IMR-90 (cell line): ENCODE results near the gene OR52E5. TPM values are rescaled to one million over a fixed set of nuclear protein-coding genes. Genes with fewer than 3 reads are reported as not detected.

ENCODE experiments used
- ATAC-seq: fragments of 200-7000 bp; cut with Tn5 transposase; 2 replicates; pipeline ENCODE4 v1.9.1; 2020; ENCODE audit warnings: low read depth, mild to moderate bottlenecking, moderate library complexity
- BruUV-seq: library from RNA; stranded (reverse); fragments of 400-500 nt; replicated peaks from 2 replicates; lab custom pipeline; 2021; lab: Mats Ljungman, UMichigan
- CTCF ChIA-PET: fragments of 300-600 bp; formaldehyde crosslinking; extraction: SDS; loops from one replicate; lab custom pipeline; 2021; ENCODE audit warnings: antibody characterized with exemption; lab: Yijun Ruan, JAX
- POLR2A ChIA-PET: fragments of 300-600 bp; sonication (Branson Sonifier 250); formaldehyde crosslinking; loops from one replicate; lab custom pipeline; 2022; ENCODE audit warnings: antibody characterized with exemption; ENCODE audit not compliant: unreplicated experiment; lab: Charles Lee
- DNase-seq: peaks from one replicate; pipeline ENCODE4 v3.0.0; 2013
- H2AFZ ChIP-seq: replicated peaks from 2 replicates; pipeline ENCODE3; 2013; ENCODE audit warnings: low read length, mild to moderate bottlenecking; ENCODE audit not compliant: poor library complexity
- H2AK5ac ChIP-seq: 2 replicates; pipeline ENCODE4 v1.6.1; 2013; ENCODE audit warnings: low read depth, low read length, inconsistent platforms
- H2AK9ac ChIP-seq: replicated peaks from 2 replicates; pipeline ENCODE3; 2013; ENCODE audit warnings: mild to moderate bottlenecking, low read depth, low read length, moderate library complexity; ENCODE audit not compliant: poor library complexity
- H2BK120ac ChIP-seq: 2 replicates; pipeline ENCODE4 v1.6.1; 2013; ENCODE audit warnings: low read depth, low read length, inconsistent platforms
- H2BK15ac ChIP-seq: 3 replicates; pipeline ENCODE4 v1.6.1; 2013; ENCODE audit warnings: low read depth, low read length, inconsistent platforms
- H2BK20ac ChIP-seq: 2 replicates; pipeline ENCODE4 v1.6.1; 2013; ENCODE audit warnings: low read depth, mild to moderate bottlenecking, inconsistent platforms, low read length, moderate library complexity
- H2BK5ac ChIP-seq: 2 replicates; pipeline ENCODE4 v1.6.1; 2013; ENCODE audit warnings: mild to moderate bottlenecking, low read depth, low read length, inconsistent platforms; ENCODE audit not compliant: poor library complexity, severe bottlenecking
- H3K14ac ChIP-seq: replicated peaks from 2 replicates; pipeline ENCODE4 v1.6.1; 2013; ENCODE audit warnings: low read depth, low read length, inconsistent platforms
- H3K18ac ChIP-seq: 2 replicates; pipeline ENCODE4 v1.6.1; 2013; ENCODE audit warnings: low read depth, low read length, control low read depth
- H3K23ac ChIP-seq: 2 replicates; pipeline ENCODE4 v1.6.1; 2013; ENCODE audit warnings: low read depth, low read length, inconsistent platforms
- H3K27ac ChIP-seq: 2 replicates; pipeline ENCODE4 v1.5.1; 2013; ENCODE audit warnings: mild to moderate bottlenecking, control low read depth, low read length; ENCODE audit not compliant: insufficient read depth
- H3K27me3 ChIP-seq: 2 replicates; pipeline ENCODE4 v1.6.1; 2013; ENCODE audit warnings: low read length; ENCODE audit not compliant: control insufficient read depth, insufficient read depth
- H3K36me3 ChIP-seq: 2 replicates; pipeline ENCODE4 v1.6.1; 2013; ENCODE audit warnings: low read length, mixed read lengths; ENCODE audit not compliant: control insufficient read depth, insufficient read depth
- H3K4ac ChIP-seq: 2 replicates; pipeline ENCODE4 v1.6.1; 2013; ENCODE audit warnings: low read depth, low read length, inconsistent platforms
- H3K4me1 ChIP-seq: 2 replicates; pipeline ENCODE4 v1.6.1; 2013; ENCODE audit warnings: low read length, mixed read lengths; ENCODE audit not compliant: control insufficient read depth, insufficient read depth
- H3K4me2 ChIP-seq: 2 replicates; pipeline ENCODE4 v1.6.1; 2013; ENCODE audit warnings: low read depth, mild to moderate bottlenecking, control low read depth, low read length, moderate library complexity
- H3K4me3 ChIP-seq: 2 replicates; pipeline ENCODE4 v1.5.1; 2013; ENCODE audit warnings: low read depth, mild to moderate bottlenecking, control low read depth, low read length, moderate library complexity; ENCODE audit not compliant: insufficient read depth
- H3K56ac ChIP-seq: 2 replicates; pipeline ENCODE4 v1.6.1; 2013; ENCODE audit warnings: low read length, inconsistent platforms; ENCODE audit not compliant: insufficient read depth; ENCODE audit errors: extremely low read depth
- H3K79me1 ChIP-seq, 2 experiments: 2 replicates each; pipeline ENCODE4 v1.6.1; 2013; ENCODE audit warnings: low read length in 2 of 2, inconsistent platforms in 1 of 2, low read depth in 1 of 2
- H3K9ac ChIP-seq: 2 replicates; pipeline ENCODE4 v1.6.1; 2013; ENCODE audit warnings: low read depth, low read length, control low read depth
- H3K9me1 ChIP-seq: 2 replicates; pipeline ENCODE4 v1.6.1; 2013; ENCODE audit warnings: low read length, inconsistent platforms; ENCODE audit not compliant: insufficient read depth
- H3K9me3 ChIP-seq: 2 replicates; pipeline ENCODE4 v1.6.1; 2013; ENCODE audit warnings: low read length; ENCODE audit not compliant: control insufficient read depth, insufficient read depth
- H4K20me1 ChIP-seq: 2 replicates; pipeline ENCODE4 v1.6.1; 2013; ENCODE audit warnings: low read length, inconsistent platforms; ENCODE audit not compliant: insufficient read depth
- H4K5ac ChIP-seq: 2 replicates; pipeline ENCODE4 v1.6.1; 2013; ENCODE audit warnings: mild to moderate bottlenecking, low read depth, low read length, control low read depth
- H4K8ac ChIP-seq, 2 experiments: 2 replicates each; pipeline ENCODE4 v1.6.1; 2013; ENCODE audit warnings: low read depth in 2 of 2, low read length in 2 of 2, control low read depth in 1 of 2, inconsistent platforms in 1 of 2
- H4K91ac ChIP-seq: 2 replicates; pipeline ENCODE4 v1.6.1; 2013; ENCODE audit warnings: low read depth, low read length, inconsistent platforms; ENCODE audit not compliant: insufficient read depth
- BHLHE40 ChIP-seq: fragments of 150-350 bp; IDR thresholded peaks from 2 replicates; pipeline ENCODE4 v1.6.1; 2016; ENCODE audit warnings: mild to moderate bottlenecking, low read depth, low read length
- FOS ChIP-seq: fragments of 150-350 bp; IDR thresholded peaks from 2 replicates; pipeline ENCODE4 v1.6.1; 2016; ENCODE audit warnings: low read depth, low read length
- MAFK ChIP-seq: IDR thresholded peaks from 2 replicates; pipeline ENCODE4 v1.6.1; 2012; ENCODE audit warnings: low read depth, low read length, improper control_type of control experiment
- MAZ ChIP-seq: IDR thresholded peaks from 2 replicates; pipeline ENCODE4 v1.6.1; 2012; ENCODE audit warnings: low read depth, mild to moderate bottlenecking, low read length, improper control_type of control experiment, moderate library complexity, borderline replicate concordance
- RCOR1 ChIP-seq: IDR thresholded peaks from 2 replicates; pipeline ENCODE4 v1.6.1; 2012; ENCODE audit warnings: mild to moderate bottlenecking, low read length, improper control_type of control experiment; ENCODE audit not compliant: insufficient replicate concordance
- RFX5 ChIP-seq: IDR thresholded peaks from 2 replicates; pipeline ENCODE4 v1.8.0; 2012; ENCODE audit warnings: low read depth, mild to moderate bottlenecking, low read length, moderate library complexity
- USF2 ChIP-seq: fragments of 150-350 bp; IDR thresholded peaks from 2 replicates; pipeline ENCODE4 v1.6.1; 2017; ENCODE audit warnings: mild to moderate bottlenecking, antibody characterized with exemption, low read length, low read depth
- WGBS, 2 experiments: methylation state at CpG; one replicate each; pipeline versions ENCODE4 v1.1.5 to v1.1.7; 2013; ENCODE audit warnings: missing lambda C conversion rate in 2 of 2; ENCODE audit not compliant: insufficient read length in 1 of 2; ENCODE audit errors: extremely low coverage in 2 of 2; 5-methylcytosine and 5-hydroxymethylcytosine counted together
- dilution Hi-C: fragments of 300-500 bp; cut with HindIII; formaldehyde crosslinking; loops from one replicate; pipeline ENCODE4 v1.14.3; 2018; ENCODE audit warnings: low sequenced_read_pairs; ENCODE audit not compliant: unreplicated experiment
- in situ Hi-C: fragments of 300-500 bp; cut with MboI; formaldehyde crosslinking; loops from 3 replicates; pipeline ENCODE4 v1.14.3; 2019; ENCODE audit warnings: low sequenced_read_pairs, inconsistent platforms, mixed read lengths
- intact Hi-C: fragments of 100-400 bp; cut with micrococcal nuclease; formaldehyde crosslinking; loops from 2 replicates; pipeline ENCODE4 v1.10.0; 2022
- polyA plus RNA-seq, 3 experiments: library from polyadenylated mRNA; depleted of rRNA; stranded (reverse); fragments of >200 nt; gene quantifications; 2 replicates each; pipeline ENCODE4 v1.2.3, GENCODE V29; 2012; ENCODE audit warnings: low replicate concordance in 1 of 3
- total RNA-seq: library from RNA; depleted of rRNA; stranded (reverse); fragments of >200 nt; gene quantifications from 2 replicates; pipeline ENCODE4 v1.2.3, GENCODE V29; 2012
- TF ChIP-seq, protein P1 (sequence below): fragments of 150-350 bp; IDR thresholded peaks from 2 replicates; pipeline ENCODE4 v1.6.1; 2016; ENCODE audit warnings: low read depth, mild to moderate bottlenecking, low read length, moderate library complexity, borderline replicate concordance

Gene OR52E5
- total and polyA plus RNA-seq, 2 of the 4 experiments (the other 2 are of a cell fraction): not detected

GRCh38 chr11:5940748-5941147 is 47.7 kb downstream of the OR52E5 start:
- no peaks in the 10 kb centered on the region for H4K20me1 ChIP-seq
- TF ChIP-seq MAZ: no peak
- TF ChIP-seq FOS: no peak
- TF ChIP-seq, protein P1, sequence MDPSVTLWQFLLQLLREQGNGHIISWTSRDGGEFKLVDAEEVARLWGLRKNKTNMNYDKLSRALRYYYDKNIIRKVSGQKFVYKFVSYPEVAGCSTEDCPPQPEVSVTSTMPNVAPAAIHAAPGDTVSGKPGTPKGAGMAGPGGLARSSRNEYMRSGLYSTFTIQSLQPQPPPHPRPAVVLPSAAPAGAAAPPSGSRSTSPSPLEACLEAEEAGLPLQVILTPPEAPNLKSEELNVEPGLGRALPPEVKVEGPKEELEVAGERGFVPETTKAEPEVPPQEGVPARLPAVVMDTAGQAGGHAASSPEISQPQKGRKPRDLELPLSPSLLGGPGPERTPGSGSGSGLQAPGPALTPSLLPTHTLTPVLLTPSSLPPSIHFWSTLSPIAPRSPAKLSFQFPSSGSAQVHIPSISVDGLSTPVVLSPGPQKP: no peak
- no peak for TF ChIP-seq RFX5
- no peak for TF ChIP-seq RCOR1
- TF ChIP-seq MAFK: no peak
- no peak for TF ChIP-seq USF2
- TF ChIP-seq BHLHE40: no peak
- no peak overlapping the region for H3K23ac ChIP-seq
- ATAC-seq: no peak
- no peaks in the 10 kb centered on the region for H3K4me1 ChIP-seq
- no peak overlapping the region for H3K18ac ChIP-seq
- ChIA-PET POLR2A (no interaction called here), CTCF (no interaction called here)
- H3K79me1 ChIP-seq: no peaks in the 10 kb centered on the region
- H2BK120ac ChIP-seq: no peak overlapping the region
- H3K27me3 ChIP-seq: no peaks in the 10 kb centered on the region
- H4K8ac ChIP-seq: no peak overlapping the region
- no peak overlapping the region for H3K27ac ChIP-seq
- WGBS, 2 experiments: no CpG with 5 or more reads among the region's 2 CpGs
- no peak overlapping the region for H2AFZ ChIP-seq
- no peak overlapping the region for H4K91ac ChIP-seq
- H3K9me3 ChIP-seq: peaks cover 19% of the 10 kb centered on the region
- H3K4me3 ChIP-seq: no peak overlapping the region
- H3K4me2 ChIP-seq: no peak overlapping the region
- no peak overlapping the region for H2BK15ac ChIP-seq
- dilution Hi-C loops (no loop called here), in situ Hi-C loops (no loop called here), intact Hi-C loops (no loop called here)
- no peak overlapping the region for H3K56ac ChIP-seq
- no peak overlapping the region for H4K5ac ChIP-seq
- BruUV-seq: no TSS peak
- H3K14ac ChIP-seq: no peak overlapping the region
- no peak overlapping the region for H2AK9ac ChIP-seq
- no peaks in the 10 kb centered on the region for H3K9me1 ChIP-seq
- H2AK5ac ChIP-seq: no peak overlapping the region
- H3K4ac ChIP-seq: no peak overlapping the region
- no peak overlapping the region for H3K9ac ChIP-seq
- DNase-seq: no peak
- no peak overlapping the region for H2BK5ac ChIP-seq
- no peak overlapping the region for H2BK20ac ChIP-seq
- no peaks in the 10 kb centered on the region for H3K36me3 ChIP-seq
